GM18517 (cell line): ENCODE results near the gene UMPS.

ENCODE experiments used
- ATAC-seq: cut with Tn5 transposase; IDR thresholded peaks from one replicate; pipeline ENCODE4 v1.9.1; 2021; ENCODE audit warnings: mild to moderate bottlenecking, moderate library complexity; ENCODE audit not compliant: unreplicated experiment

The UMPS gene

DNA sequence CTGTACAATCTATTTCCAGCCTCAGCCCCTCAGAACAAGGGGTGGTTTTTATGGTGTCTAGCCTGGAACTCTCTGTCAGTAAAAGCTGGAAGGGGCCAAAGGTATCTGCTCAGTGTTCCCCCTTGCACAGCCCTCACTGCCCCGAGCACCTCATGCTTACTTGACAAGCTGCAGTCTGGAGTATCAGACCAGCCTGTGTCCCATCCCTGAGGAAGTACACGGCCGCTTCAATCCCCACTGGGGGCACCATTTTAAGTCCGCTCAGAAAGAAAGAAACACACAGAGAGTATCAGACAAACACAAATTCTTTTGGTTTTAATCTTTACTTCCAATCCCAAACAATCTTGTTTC lies 32.4 kb downstream of the UMPS start:
- ATAC-seq: no peak

DNA sequence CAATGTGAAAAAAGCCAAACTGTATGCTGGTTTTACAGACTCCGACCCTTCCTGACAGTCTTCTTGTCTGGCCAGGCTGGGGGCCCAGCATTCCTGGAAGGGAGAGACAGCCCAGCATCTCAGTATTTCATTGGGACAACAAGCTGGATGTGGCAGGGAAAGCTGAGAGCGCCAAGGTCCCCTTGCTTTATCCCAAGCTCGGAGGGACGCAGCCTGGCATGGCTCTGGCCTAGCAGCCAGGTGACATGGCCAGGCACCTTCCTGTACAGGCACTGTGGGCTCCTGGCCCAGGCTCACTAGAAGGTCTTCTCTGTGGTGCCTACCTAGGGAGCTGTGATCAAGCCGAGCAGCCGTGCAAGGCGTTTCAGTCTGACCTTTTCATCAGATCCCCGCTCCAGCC lies 33.0 kb downstream of the UMPS start:
- no peak for ATAC-seq

DNA sequence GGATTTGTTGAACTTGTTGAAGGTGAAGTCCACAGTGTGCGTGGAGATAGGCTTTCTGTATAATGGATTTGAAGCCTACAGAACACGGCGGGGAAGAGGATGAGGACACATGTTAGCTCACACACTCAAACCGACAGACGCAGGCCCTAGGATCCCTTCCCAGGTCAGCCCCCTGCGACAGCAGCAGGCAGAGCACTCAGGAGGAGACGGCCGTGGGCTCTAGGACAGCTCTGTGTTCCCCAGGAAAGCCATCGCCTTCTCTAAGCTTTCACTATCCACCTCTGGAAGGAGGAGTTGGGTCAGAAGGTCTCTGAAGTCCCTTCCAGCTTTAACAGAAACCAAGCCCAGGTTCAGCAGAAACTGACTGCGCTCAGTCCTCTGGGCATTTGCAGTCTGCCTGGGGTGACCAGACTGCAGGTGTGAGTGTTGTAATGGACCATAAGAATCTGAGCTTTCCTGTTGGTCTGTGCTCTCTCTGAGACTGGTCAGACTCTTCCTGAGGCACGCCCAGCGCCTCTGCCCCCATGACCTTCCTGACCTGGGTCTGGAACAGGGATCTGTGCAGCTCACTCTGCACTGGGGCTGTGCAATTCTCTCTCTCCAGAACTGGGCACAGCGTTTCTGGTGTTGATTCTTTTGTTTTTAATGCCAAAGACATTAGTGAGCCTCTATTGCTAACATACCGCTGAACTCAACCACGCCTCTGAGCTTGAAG lies 33.5 kb downstream of the UMPS start:
- no peak for ATAC-seq

DNA sequence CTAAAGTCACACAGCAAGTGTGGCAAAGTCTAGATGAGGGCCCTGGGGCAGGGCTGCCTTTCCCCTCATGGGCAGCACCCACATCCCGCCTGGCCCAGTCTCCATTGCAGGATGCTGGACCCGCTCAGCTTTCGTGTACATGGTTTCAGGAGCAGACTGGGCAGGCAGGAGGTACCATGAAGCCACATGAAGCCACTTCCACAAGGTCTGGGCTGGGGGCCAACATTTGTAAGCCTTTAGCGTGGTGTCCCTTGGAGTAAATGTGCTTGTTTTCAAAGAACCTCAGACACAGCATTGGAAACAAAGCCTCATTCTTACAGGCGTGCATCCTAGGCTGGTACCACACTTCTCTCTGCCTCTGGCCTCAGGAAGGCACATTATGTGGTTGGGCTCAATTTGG lies 34.5 kb downstream of the UMPS start:
- ATAC-seq: no peak

DNA sequence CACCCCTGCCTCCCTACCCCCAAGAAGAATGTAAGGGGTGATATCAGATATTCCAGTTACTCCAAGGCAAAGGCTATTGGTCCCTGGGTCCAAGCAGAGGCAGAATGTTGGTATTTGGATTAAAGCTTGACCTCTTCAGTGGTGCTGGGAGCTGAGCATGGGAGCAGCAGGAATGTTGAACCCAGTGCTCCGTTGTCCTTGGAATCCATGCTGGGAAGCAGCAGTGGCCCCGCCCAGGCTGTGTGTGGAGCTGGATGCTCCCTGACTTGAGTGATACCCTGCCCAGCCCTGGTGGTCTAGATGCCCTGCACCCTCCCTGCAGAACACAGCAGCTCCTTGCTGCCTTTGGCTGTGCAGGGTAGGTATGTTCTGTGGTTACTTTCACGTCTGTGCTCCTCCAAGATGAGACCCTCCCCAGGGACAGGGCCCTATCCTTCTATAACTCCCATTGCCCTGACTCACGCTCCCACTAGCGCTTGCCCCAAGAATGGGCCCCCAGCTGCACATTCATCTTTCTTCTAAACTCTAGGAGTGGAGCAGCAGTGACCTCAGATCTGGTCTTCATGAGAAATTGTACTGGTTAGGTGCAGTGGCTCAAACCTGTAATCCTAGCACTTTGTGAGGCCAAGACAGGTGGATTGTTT lies 35.1 kb downstream of the UMPS start:
- ATAC-seq: no peak

DNA sequence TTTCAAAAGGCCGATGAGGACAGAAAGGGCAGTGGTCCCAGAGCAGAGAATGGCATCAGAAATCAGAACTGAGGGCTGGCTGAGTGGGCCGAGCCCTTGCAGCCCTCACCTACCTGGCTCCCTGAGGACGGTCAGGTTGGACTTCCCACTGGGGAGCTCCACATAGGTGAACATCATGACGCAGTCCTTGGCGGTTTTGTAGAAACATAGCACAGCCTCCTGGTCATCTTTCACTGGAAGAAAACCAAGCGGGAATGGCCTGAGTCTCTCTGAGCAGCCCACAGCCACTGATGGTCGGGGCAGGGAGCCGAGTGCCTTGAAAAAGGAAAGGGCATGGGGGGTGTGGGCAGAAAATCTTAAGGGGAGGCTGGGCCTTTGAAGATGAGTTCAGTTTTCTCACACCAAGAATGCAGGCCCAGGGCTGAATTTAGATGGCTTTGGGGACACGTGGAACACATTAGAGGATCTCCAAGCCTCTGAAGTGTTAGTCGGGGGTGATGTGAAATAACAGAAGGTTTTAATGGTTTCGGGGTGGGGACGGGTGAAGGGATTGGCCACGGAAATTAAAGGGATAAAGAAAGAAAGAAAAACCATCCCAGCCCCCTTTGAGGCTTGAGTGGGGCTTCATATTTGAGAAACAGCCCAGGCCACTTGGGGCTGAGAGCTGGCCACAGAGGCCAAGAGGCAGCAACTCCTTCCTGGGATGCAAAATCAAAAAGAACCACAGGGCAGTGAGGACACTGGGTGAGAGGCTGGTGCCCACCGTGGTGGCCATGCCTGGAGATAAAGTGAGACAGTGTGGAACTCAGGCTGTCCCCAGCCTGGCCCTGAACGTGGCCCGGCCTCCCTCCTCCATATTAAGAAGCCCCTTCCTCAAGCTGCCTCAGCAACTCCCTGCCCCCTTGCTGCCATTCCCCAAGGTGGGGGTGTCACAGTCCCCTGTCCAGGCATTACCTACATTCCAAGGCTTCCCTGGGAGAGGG lies 36.2 kb downstream of the UMPS start:
- no peak for ATAC-seq

DNA sequence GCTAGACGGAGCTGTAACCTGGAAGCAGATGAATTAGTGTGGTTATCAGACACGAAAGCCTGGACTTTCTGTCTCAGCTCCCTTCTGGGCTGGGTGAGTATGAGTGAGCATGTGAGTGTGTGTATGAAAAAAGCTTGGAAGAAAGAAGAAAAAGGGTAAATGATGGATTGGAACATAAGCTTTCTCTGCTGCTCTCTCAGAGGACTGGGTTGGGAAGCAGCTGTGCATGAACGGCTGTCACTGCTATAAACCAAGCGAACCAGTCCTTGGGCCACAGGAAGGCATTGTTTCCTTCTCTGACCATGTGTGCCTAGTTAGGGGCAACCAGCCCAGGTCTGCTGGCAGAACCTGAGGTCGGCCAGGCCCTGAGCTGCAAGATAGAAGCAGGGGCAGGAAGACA lies 37.0 kb downstream of the UMPS start:
- no peak for ATAC-seq

DNA sequence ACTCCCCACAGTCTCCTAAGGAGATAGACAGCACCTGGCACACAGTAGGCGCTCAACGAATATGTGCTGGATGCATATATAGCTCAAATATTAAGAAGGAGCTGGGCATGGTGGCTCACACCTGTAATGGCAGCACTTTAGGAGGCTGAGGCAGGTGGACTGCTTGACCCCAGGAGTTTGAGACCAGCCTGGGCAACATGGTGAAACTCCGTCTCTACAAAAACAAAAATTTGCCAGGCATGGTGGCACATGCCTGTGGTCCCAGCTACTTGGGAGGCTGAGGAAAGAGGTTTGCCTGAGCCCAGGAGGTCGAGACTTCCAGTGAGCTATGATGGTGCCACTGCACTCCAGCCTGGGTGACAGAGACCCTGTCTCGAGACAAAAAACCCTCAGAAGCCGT lies 37.4 kb downstream of the UMPS start:
- no peak for ATAC-seq

DNA sequence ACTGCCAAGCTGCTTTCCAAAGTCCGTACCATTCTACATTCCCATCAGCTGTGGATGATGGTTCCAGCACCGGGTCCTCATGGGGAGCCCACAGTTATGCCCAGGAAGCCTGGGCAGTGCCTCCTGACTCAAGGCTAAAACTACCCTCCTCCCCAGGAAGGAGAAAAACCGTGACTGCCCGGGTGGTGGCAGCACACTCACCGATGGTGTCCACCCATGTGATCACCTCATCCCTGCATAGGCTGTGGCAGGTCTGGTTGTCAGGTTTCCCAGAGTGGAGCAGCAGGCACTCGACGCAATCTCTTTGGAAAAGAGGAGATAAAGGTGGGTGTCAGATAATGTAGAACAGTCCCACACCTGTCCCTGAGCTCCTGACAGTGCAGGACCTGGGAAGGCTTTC lies 38.6 kb downstream of the UMPS start:
- ATAC-seq: no peak

DNA sequence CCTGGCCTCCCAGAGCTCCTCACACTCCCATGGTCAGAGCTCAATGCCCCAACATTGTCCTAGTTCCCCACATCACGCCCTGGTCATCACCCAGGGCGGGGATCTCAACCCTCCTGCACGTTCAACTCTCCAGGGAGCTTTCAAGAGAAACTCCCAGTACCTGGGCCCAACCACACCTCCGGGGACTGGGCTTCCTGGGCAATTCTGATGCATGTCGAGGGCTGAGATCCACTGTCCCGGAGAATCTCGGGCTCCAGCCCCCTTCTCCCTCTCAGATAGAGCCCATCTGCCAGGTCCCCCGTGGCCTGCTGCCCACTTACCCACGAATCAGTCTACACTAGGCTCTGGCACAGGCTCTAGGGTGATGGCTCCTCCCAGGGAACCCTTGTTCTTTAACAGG lies 39.2 kb downstream of the UMPS start:
- ATAC-seq: no peak

DNA sequence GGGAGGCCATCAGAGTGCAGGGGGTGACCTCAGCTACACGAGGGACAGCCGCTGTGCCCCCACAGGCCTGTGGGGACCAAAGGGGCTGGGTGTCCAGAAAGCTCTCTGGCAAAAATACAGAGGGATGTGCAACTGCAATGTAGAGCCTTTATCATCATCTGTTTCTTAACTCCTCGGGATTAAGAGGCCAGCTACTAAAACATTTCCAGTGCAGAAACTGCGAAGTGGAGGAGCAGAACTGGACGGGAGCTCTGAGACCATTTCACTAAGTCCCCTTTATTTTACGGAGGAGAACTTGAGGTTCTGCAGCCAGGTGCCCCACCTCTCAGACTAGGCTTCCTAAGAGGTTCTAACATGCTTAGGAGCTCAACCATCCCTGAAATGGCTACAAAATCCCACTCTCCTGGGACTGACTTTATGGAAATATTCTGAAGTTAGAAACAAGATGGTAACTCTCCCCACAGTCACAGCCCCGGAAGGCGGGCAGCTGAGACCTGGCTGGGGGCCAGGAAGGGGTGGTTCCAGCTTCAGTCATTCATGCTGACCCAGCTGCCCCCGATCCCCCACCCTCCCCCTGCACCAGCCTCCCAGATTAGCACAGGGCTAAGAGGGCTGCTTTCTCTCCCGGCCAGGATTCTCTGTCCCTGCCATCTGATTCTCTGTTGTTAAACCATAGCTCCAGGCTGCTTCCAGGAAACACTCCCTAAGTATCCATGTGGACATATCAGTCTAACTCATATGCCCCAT lies 40.3 kb downstream of the UMPS start:
- no peak for ATAC-seq

DNA sequence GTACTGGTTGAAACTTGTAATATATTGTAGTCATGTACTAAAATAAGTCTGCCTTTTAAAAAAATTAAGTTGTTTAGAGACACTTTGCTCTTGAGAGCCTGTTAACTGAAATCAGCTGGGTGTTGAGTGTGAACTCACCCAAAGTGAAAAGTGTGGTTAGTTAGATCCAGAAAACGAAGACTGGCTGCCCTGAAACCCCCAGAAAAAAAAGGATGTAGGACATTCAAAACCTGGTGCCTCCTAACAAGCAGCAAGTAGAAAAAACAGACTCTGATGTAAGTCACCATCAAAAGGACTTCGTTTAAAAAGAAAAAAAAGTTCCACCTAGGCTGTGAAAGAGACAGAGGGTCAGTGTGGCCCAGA lies 40.8 kb downstream of the UMPS start:
- no peak for ATAC-seq

DNA sequence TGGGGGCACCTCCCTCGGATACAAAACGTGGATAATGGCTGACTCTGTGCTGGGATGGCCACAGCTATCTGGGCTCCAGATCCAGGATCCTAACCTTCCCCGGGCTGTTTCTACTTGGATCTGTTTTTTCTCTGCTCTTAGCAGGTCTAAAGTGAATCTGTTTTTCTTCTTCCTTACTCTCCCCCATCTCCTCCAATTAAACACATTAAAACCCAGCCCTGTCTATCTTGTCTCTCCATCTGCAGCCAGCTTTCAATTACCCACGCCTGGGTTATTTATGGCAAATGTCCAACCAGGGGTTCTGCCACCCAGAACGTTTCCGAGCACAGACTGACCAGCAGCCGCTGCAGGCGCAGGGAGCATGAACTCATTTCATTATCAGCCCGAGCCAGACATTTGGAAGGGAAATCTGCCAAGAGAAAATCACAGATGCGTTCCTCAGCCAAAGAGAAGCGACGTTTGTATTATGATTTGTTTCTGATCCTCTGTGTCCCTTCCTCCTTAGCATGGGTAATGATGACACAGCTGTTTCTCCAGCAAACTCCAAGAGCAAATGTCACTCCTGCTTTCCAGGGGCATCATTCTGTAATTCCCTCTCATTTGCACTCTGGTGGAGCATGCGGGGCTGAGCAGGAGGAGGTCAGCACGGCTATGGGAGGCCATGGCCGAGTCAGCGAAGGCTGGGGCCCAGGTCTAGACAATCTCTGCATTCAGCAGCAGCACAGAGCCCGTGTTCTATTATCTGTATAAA lies 42.0 kb downstream of the UMPS start:
- ATAC-seq: no peak

DNA sequence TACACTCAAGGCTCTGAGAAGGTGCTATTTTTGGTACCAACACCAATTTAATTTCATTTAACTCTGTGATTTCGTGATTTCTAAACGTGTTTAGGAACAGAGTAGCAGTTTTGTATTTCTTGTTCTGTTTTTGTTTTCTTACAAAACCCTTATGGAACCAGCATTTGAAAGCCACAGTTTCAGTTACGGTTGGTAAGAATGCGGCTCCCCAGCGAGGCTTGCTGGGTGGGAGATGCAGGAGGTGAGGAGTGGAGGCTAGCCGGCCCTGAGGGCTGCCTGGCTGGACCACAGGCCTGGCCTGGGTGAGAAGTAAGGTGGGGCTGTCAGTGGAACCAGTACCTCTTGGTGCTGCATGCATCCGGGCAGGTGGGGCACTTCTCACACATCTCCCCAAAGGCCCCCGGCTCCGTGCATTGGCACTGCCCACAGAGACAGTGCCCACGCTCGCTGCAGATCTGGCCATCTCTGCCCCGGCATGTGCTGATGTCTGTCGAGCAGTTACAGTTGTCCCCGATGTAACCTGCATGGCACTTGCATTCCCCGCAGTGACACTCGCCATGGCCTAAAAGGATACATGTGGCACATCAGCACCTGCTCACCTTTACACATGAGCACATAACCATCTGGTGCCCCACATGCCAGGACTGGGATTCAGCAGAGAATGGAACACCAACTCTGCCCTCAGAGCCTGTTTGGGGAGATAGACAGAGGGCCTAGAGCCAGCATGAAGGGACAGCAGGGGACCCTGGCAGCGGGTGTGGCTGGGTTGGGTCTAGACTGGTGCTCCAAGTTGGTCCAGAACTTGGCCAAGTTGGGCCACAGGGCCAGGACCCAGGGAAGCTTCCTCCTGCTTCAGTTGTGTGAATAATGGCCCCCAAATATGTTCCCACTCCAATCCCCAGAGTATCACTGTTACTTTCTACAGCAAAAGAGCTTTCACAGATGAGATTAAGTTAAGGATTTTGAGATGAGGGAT lies 43.4 kb downstream of the UMPS start:
- ATAC-seq: no peak

DNA sequence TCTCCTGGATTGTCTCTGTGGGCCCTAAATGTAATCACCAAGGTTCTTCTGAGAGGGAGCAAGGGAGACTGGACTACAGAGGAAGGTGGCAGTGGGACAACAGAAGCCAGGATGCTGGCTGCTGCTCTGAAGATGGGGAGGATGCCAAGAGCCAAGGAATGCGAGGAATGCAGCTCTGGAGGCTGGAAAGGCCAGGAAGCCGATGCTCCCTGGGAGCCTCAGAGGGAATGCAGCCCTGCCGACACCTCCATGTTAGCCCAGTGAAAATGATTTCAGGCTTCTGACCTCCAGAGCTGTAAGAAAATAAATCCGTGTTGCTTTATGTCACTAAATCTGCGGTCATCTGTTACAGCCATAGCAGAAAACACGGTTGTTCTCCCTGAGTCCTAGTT lies 44.1 kb downstream of the UMPS start:
- ATAC-seq: no peak

DNA sequence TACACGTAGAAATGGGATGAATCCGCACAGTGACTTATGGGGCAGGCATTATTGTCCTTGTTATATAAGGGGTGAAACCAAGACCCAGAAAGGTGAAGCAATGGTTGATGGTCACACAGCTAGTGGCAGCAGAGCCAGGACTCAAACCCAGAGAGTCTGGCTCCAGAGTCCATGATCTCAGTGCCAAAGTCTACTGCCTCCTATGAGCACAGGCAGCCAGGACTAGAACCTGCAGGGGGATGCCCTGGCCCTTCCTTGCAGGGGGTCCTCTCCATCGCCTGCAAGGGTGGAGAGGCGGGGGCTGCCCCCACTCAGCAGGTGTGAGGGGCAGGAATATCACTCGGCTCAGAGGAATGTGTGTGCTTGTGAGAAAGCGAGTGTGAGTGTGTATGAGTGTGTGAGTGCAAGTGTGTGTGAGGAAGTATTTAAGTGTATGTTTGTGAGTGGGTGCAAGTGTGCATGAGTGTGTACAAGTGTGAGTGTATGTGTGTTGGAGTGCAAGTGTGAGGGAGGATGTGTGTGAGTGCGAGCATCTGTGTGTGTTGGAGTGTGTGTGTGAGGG lies 44.7 kb downstream of the UMPS start:
- no peak for ATAC-seq

DNA sequence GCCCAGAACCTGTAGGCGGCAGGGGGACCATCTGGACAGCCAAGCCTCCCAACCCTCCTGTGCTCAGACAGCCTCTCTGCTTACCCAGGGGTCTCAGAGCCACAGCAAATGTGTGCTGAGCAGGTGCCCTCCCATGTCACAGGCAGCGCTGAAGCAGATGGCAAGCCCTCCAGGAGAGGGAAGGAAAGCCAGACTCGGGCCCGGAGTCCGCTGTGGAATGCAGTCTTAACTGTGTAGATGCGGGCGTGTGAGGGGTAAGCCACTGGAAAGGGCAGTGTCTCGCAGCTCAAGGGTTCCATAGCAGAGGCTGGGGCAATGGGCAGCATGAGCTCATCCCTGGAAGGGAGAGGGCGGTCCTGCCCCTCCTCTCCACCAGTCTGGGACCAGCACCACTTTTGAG lies 45.6 kb downstream of the UMPS start:
- ATAC-seq: no peak

DNA sequence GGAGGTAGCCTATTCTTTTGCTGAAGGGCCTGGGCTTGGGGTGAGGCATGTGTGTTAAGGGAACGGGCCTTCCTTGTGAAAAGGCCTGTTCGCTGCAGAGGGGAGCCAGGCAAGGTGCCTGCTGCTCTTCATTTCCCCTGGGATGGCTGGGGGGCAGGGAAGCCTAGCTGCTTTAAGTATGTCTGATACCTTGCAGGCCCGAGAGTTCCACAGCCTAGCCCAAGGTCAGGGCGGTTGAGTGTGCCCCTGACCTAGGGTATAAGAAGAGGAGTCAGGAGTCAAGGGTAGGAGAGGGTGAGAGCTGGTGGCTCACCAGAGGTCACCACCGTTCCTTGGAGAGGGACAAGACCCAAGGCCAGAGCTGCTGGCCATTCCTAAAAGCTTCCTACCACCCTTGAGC lies 46.6 kb downstream of the UMPS start:
- no peak for ATAC-seq
